ENCODE measurements around the gene PRKCH.

The PRKCH gene

GRCh38 chr14:61491876-61492434 is 170.6 kb downstream of the PRKCH start:
- no peak for DNase-seq (ENCODE audit: low spot score)

- no peak for DNase-seq (ENCODE audit: low spot score)
Measured at GRCh38 chr14:61492474-61492873, 171.1 kb downstream of the PRKCH start.

GRCh38 chr14:61493239-61493638 is 171.9 kb downstream of the PRKCH start:
- no peak for DNase-seq (ENCODE audit: low spot score)

- no peak for DNase-seq (ENCODE audit: low spot score)
Measured at GRCh38 chr14:61494018-61494417, 172.6 kb downstream of the PRKCH start.

- DNase-seq (ENCODE audit: low spot score), result no peak
Measured at GRCh38 chr14:61495809-61496208, 174.4 kb downstream of the PRKCH start.

- DNase-seq (ENCODE audit: low spot score), result no peak
Measured at GRCh38 chr14:61498303-61498702, 176.9 kb downstream of the PRKCH start.

GRCh38 chr14:61498811-61499210 is 177.4 kb downstream of the PRKCH start:
- no peak for DNase-seq (ENCODE audit: low spot score)

- DNase-seq (ENCODE audit: low spot score), result no peak
Measured at GRCh38 chr14:61499991-61500390, 178.6 kb downstream of the PRKCH start.

- DNase-seq (ENCODE audit: low spot score), result no peak
Measured at GRCh38 chr14:61501714-61502458, 180.5 kb downstream of the PRKCH start.

- no peak for DNase-seq (ENCODE audit: low spot score)
Measured at GRCh38 chr14:61502459-61503093, 181.2 kb downstream of the PRKCH start.

GRCh38 chr14:61503167-61503801 is 181.9 kb downstream of the PRKCH start:
- DNase-seq (ENCODE audit: low spot score), result peak; percentile 78

- peak; percentile 16 for DNase-seq (ENCODE audit: low spot score)
Measured at GRCh38 chr14:61504901-61505300, 183.5 kb downstream of the PRKCH start.

- DNase-seq (ENCODE audit: low spot score), result no peak
Measured at GRCh38 chr14:61505815-61506809, 184.7 kb downstream of the PRKCH start.

- no peak for DNase-seq (ENCODE audit: low spot score)
Measured at GRCh38 chr14:61508526-61508925, 187.1 kb downstream of the PRKCH start.

- DNase-seq (ENCODE audit: low spot score), result no peak
Measured at GRCh38 chr14:61510736-61511557, 189.6 kb downstream of the PRKCH start.

GRCh38 chr14:61511558-61511948 is 190.2 kb downstream of the PRKCH start:
- peak; percentile 32 for DNase-seq (ENCODE audit: low spot score)

- no peak for DNase-seq (ENCODE audit: low spot score)
Measured at GRCh38 chr14:61512026-61512834, 190.9 kb downstream of the PRKCH start.

GRCh38 chr14:61513986-61514830 is 192.8 kb downstream of the PRKCH start:
- DNase-seq (ENCODE audit: low spot score), result no peak

GRCh38 chr14:61514927-61515326 is 193.5 kb downstream of the PRKCH start:
- no peak for DNase-seq (ENCODE audit: low spot score)
